Measurements from ENCODE around the gene PRF1.

The PRF1 gene

GRCh38 chr10:70564113-70564725 is 38.3 kb downstream of the PRF1 start:
- in situ Hi-C loops (cut with HindIII; ENCODE audit: low pct_unique_long_range_greater_than_20kb, low sequenced_read_pairs), result no loop called here
- TF ChIP-seq JUND (IDR thresholded peaks at IDR 0.05; ENCODE audit: low read depth), result no peak
- DNase-seq (ENCODE audit: low read depth in 1 of 2, low spot score in 1 of 2), result no peak

DNA sequence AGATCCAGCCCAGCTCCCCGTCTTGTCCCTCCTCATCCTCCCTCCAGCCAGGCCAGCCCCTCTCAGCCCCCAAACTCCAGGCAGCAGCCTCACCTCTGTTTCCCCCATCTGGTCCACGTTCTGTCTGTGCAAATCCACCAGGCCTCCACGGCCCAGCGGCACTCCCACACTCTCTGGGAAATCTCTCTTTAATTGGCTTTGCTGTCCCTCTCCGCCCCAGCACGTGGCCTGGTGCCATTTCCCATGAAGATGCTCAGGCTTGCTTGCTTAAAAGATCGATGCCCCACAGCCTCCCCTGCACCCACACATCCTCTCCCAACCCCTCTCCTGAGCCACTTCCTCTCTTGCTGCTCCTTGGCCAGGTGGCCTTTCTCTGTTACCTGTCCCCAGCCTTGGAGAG is 39.3 kb downstream of the PRF1 start:
- no peak for TF ChIP-seq JUND (IDR thresholded peaks at IDR 0.05; ENCODE audit: low read depth)
- no peak for DNase-seq (ENCODE audit: low read depth in 1 of 2, low spot score in 1 of 2)
- in situ Hi-C loops (cut with HindIII; ENCODE audit: low pct_unique_long_range_greater_than_20kb, low sequenced_read_pairs), result no loop called here

DNA sequence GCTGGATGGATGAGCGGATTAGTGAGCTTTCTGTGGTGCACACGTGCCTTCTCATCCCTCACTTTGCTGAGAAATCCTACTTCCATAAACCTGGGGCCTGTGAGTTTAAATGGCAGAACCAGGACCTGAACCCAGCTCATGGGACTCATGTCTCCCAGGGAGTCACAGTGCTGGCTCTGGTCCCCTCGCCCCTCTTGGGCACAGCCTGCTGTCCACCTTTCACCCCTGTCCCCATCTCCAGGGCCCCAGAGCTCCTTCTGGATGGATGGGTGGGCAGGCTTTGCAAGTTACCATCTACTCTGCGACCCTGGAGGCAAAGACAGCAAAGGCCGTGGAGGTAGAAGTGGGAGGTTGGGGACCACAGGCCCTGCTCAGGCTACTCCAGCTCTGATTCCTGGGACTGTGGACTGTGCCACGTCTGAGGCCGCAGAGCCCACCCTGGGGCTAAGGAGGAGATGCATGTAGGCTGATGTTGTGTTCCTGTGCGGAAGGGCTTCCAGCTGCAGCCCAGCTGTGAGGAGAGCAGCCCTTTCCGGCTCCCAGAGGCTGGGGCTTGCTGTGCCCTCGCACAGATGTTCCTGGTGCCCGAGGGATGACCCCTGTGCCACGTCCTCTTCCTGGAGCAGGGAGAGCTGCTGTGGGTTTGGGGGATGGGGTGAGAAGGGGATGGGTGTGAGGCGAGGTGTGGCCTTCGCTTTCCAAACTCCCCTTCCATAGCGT is 40.3 kb downstream of the PRF1 start:
- in situ Hi-C loops (cut with HindIII; ENCODE audit: low pct_unique_long_range_greater_than_20kb, low sequenced_read_pairs), result no loop called here
- no peak for DNase-seq (ENCODE audit: low read depth in 1 of 2, low spot score in 1 of 2)
- no peak for TF ChIP-seq JUND (IDR thresholded peaks at IDR 0.05; ENCODE audit: low read depth)

DNA sequence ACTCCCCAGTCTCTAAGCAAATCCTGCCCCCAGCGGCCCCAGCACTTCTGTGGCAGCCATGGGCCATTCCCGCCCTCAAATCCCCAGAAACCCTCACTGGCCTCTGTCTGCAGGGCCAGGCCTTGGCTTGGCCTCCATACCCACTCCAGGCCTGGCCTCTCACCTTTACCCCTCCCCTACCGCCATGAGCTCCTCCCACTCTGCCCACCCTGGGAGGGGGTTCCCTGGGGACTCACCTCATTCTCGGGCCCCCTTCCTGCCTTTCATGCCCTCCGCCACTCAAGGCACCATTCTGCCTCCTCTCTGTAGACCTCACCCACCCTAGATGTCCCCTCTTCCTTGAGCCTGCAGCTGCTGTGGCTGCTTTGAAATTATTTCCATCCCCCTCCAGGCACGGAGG is 41.0 kb downstream of the PRF1 start:
- in situ Hi-C loops (cut with HindIII; ENCODE audit: low pct_unique_long_range_greater_than_20kb, low sequenced_read_pairs), result no loop called here
- TF ChIP-seq JUND (IDR thresholded peaks at IDR 0.05; ENCODE audit: low read depth), result no peak
- no peak for DNase-seq (ENCODE audit: low read depth in 1 of 2, low spot score in 1 of 2)

- no peak for DNase-seq (ENCODE audit: low read depth in 1 of 2, low spot score in 1 of 2)
- no peak for TF ChIP-seq JUND (IDR thresholded peaks at IDR 0.05; ENCODE audit: low read depth)
- in situ Hi-C loops (cut with HindIII; ENCODE audit: low pct_unique_long_range_greater_than_20kb, low sequenced_read_pairs), result no loop called here
Observed at GRCh38 chr10:70561070-70561469, 41.5 kb downstream of the PRF1 start.

- no peak for TF ChIP-seq JUND (IDR thresholded peaks at IDR 0.05; ENCODE audit: low read depth)
- in situ Hi-C loops (cut with HindIII; ENCODE audit: low pct_unique_long_range_greater_than_20kb, low sequenced_read_pairs), result no loop called here
- DNase-seq (ENCODE audit: low read depth in 1 of 2, low spot score in 1 of 2), result no peak
Observed at GRCh38 chr10:70560511-70560941, 42.0 kb downstream of the PRF1 start.

GRCh38 chr10:70559861-70560260 is 42.7 kb downstream of the PRF1 start:
- in situ Hi-C loops (cut with HindIII; ENCODE audit: low pct_unique_long_range_greater_than_20kb, low sequenced_read_pairs), result no loop called here
- DNase-seq (ENCODE audit: low read depth in 1 of 2, low spot score in 1 of 2), result no peak
- TF ChIP-seq JUND (IDR thresholded peaks at IDR 0.05; ENCODE audit: low read depth), result no peak

DNA sequence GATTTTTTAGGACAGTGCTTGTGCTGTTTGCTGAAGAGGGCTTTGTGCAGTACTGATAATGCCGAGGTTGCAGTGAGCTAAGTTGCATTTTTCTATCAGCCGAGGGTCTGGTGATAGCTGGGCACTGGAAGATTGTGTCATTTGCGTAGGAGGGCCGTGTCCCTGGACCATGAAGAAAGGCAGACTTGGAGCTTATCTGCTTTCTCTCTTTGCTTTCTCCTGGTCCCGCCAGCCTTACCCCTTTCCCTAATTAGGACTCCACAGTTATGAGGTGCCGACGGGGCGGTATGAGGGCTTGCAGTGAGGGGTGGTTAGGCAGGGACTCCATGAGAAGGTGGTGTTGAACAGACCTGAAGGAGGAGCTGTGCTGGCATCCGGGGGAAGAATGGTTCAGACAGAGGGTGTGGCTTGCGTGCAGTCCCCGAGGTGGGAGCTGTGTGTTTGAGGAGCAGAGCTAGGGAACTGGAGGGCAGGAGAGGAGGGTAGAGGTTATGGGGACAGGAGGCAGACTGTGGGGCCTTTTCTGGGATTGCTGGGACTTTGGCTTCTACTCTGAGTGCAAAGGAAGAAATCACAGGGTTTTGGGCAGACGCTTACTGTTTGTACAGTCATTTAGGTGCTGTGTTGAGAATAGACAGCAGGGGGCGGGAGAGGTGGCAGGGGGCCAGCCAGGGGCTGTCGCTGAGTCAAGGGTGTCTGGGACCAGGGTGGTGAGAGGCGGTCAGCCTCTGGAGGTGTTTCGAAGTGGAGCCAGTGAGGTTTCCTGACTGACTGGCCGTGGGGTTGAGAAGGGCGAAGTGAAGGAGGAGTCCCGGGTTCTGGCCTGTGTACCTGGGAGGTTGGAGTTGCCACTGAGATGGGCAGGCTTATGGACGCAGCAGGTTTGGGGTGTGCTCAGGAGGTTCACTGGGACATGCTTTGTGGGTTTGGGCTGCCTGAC is 43.4 kb downstream of the PRF1 start:
- DNase-seq (ENCODE audit: low read depth in 1 of 2, low spot score in 1 of 2), result peak; percentile 35 to 51
- in situ Hi-C loops (cut with HindIII; ENCODE audit: low pct_unique_long_range_greater_than_20kb, low sequenced_read_pairs), result no loop called here
- no peak for TF ChIP-seq JUND (IDR thresholded peaks at IDR 0.05; ENCODE audit: low read depth)

GRCh38 chr10:70558295-70558694 is 44.2 kb downstream of the PRF1 start:
- in situ Hi-C loops (cut with HindIII; ENCODE audit: low pct_unique_long_range_greater_than_20kb, low sequenced_read_pairs), result no loop called here

DNA sequence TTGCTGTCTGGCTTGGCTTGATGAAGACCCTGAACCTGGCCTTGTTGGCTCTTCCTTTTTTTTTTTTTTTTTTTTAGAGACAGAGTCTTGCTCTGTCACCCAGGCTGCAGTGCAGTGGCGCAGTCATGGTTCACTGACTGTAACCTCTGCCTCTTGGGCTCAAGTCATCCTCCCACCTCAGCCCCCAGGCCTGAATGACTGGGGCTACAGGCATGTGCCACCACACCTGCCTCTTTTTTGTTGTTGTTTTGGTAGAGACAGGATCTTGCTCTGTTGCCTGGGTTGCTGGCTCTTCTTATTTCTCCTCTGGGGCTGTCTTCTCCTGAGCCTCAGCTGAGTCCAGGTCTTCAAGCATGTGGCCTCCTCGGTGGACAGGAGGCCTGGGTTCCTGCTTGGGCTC is 44.7 kb downstream of the PRF1 start:
- TF ChIP-seq JUND (IDR thresholded peaks at IDR 0.05; ENCODE audit: low read depth), result no peak
- DNase-seq (ENCODE audit: low read depth in 1 of 2, low spot score in 1 of 2), result no peak
- in situ Hi-C loops (cut with HindIII; ENCODE audit: low pct_unique_long_range_greater_than_20kb, low sequenced_read_pairs), result no loop called here

More at GRCh38 chr10:70558295-70558694, 44.2 kb downstream of the PRF1 start:
- no peak for TF ChIP-seq JUND (IDR thresholded peaks at IDR 0.05; ENCODE audit: low read depth)
- DNase-seq (ENCODE audit: low read depth in 1 of 2, low spot score in 1 of 2), result no peak

- no peak for TF ChIP-seq JUND (IDR thresholded peaks at IDR 0.05; ENCODE audit: low read depth)
- in situ Hi-C loops (cut with HindIII; ENCODE audit: low pct_unique_long_range_greater_than_20kb, low sequenced_read_pairs), result no loop called here
- DNase-seq (ENCODE audit: low read depth in 1 of 2, low spot score in 1 of 2), result no peak
Observed at GRCh38 chr10:70557086-70557845, 45.3 kb downstream of the PRF1 start.

DNA sequence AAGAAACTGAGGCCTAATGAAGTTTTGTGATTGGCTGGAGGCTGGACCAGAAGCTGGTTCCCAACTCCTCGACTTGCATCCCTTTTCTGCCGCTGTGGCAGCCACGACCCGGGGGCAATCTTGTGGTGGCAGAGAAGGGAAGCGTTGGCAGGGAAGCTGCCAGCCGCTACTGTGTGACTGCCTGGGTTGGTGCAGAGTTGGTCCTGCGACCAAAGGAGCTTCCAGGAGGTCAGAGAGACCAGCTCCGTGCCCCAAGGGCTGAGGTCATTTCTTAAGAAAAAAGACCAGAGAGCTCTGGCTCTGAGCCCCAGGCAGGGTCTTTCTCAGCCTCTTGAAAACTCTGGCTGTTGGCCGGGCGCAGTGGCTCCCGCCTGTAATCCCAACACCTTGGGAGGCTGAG is 47.2 kb downstream of the PRF1 start:
- in situ Hi-C loops (cut with HindIII; ENCODE audit: low pct_unique_long_range_greater_than_20kb, low sequenced_read_pairs), result no loop called here
- DNase-seq (ENCODE audit: low read depth in 1 of 2, low spot score in 1 of 2), result no peak
- TF ChIP-seq JUND (IDR thresholded peaks at IDR 0.05; ENCODE audit: low read depth), result no peak
